Fibroblast of pulmonary artery (primary cell): ENCODE measurements around the gene KIF13A.
A peak's percentile ranks its signal among the peaks of the same experiment; 100 is the strongest.

ENCODE experiments used
- DNase-seq: peaks from one replicate; pipeline ENCODE4 v3.0.0-alpha.2; 2010; ENCODE audit warnings: low read depth
- H3K4me3 ChIP-seq: replicated peaks from 2 replicates; pipeline ENCODE4 v1.5.1; 2011; ENCODE audit warnings: low read depth, mild to moderate bottlenecking, control low read depth, low read length, moderate library complexity
- CTCF ChIP-seq: IDR thresholded peaks from 2 replicates; pipeline ENCODE4 v1.5.1; 2011; ENCODE audit warnings: mild to moderate bottlenecking, control low read depth, low read length, inconsistent platforms; ENCODE audit errors: missing control alignments

Gene KIF13A

GRCh38 chr6:17910189-17910588, 77.2 kb downstream of the KIF13A start:
- no peak for DNase-seq
- H3K4me3 ChIP-seq: no peak overlapping the region
- no peak for TF ChIP-seq CTCF

GRCh38 chr6:17908831-17909230, 78.6 kb downstream of the KIF13A start:
- no peak overlapping the region for H3K4me3 ChIP-seq
- TF ChIP-seq CTCF: no peak
- no peak for DNase-seq

- DNase-seq: peak; percentile 99
- H3K4me3 ChIP-seq: no peak overlapping the region
- TF ChIP-seq CTCF: peak; percentile 42
These were observed 79.8 kb downstream of the KIF13A start for GRCh38 chr6:17907406-17908229.

GRCh38 chr6:17905611-17906592, 81.5 kb downstream of the KIF13A start:
- TF ChIP-seq CTCF: no peak
- H3K4me3 ChIP-seq: no peak overlapping the region

GRCh38 chr6:17904491-17905120, 82.8 kb downstream of the KIF13A start:
- no peak overlapping the region for H3K4me3 ChIP-seq
- TF ChIP-seq CTCF: no peak
- DNase-seq: no peak

More at GRCh38 chr6:17905611-17906592, 81.5 kb downstream of the KIF13A start:
- peak; percentile 45 for DNase-seq

GRCh38 chr6:17902974-17903373, 84.5 kb downstream of the KIF13A start:
- H3K4me3 ChIP-seq: no peak overlapping the region
- DNase-seq: no peak
- no peak for TF ChIP-seq CTCF
